Measurements from ENCODE around the gene RAD51B. TPM values are rescaled to one million over a fixed set of nuclear protein-coding genes. Genes with fewer than 3 reads are reported as not detected.

Gene RAD51B
- total and polyA plus RNA-seq, 7 donors = 2.4 to 24.4 (median 7.1) TPM

DNA sequence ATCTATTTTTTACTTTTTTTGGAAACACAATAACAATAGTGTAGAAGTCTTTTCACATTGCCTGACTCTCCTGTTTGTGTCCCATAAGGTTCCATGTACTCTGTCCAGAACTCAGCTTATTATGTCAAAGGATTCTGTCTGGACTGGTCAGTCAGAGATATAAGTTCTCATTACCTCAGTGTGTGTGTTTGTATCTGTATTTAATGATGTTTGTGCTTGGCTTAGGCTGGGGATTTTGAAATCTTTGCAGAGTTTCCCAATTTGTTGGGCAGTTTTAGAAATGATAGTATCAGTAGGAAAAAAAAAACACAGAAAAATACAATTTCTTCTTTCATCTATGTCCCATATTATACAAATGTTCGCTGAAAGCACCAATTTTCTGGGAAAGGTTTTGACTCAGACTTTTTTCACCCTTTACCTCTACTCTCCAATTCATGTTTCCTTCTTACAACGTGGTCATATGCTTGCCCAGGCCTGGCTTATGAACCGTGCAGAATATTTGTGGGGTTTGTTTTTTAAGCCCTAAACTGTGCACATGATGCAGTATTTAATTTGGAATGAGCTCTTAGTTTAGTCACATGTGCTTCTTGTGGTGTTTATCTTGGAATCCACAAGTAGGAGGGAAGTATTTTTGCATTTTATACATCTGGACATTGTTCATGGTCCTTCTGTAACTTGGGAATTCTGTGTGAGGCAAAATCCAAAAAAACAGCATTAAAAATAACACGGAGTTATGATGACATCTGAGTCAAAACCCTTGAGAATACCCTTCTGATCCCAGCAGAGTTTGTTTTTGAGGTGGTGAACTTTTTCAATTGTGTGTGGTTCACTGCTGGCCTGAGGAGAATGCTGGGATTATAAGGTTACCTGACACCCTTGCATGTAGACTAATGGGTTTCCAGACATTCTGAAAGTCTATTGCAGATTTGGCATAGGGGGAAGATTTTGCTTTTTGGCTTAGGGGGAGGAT, 121.2 kb downstream of the RAD51B start:
- no peak overlapping the region for H3K4me3 ChIP-seq
- peak overlapping the region; percentile 80 to 86 (median 84) for H3K27ac ChIP-seq
- no peaks in the 10 kb centered on the region for H3K27me3 ChIP-seq
- DNase-seq = no peak
- H3K36me3 ChIP-seq = no peaks in the 10 kb centered on the region
- peaks cover 0 to 68% (median 57%) of the 10 kb centered on the region in 4 donors for H3K4me1 ChIP-seq
- intact Hi-C loops (cut with DNase I) = loop anchor here (2.0 to 10.0 kb wide), 6 partner anchors 97 to 724 kb away; no protein-coding TSS in a partner anchor
- H3K9me3 ChIP-seq = no peaks in the 10 kb centered on the region
- TF ChIP-seq POLR2A (IDR thresholded peaks at IDR 0.05) (no peak), POLR2AphosphoS5 (IDR thresholded peaks at IDR 0.05) (peak in 2 of 4 donors; percentile 11 to 37), EP300 (IDR thresholded peaks at IDR 0.05) (peak in 1 of 4 donors; percentile 47)
- 26 to 48% methylated on average over 4 of the region's 4 CpGs for WGBS, 2 donors

DNA sequence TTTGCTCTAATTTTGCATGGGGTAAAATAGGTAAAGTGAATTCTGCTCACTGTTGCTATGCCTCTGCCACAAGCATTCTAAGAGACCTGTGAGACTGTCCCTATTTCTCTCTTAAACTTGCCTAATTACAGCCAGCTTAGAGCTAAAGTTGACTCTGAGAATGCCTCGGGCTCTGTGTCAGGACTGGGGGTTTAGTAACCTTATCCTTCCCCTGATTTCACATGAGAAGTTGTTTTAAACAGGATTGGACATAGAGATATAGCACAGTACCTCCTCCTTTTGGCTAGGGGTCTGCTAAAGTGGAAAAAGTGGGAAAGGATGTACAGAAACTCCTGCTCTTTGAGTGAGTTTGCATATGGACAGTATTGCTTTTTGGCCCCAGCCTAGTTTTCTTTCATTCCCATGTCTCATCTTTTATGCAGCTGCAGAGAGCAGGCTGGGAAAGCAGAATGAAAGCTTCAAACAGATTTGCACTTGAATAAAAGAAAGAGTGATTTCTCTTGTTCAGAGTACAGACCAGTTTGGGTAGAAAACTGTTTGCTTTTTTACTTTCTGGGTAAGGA, 122.0 kb downstream of the RAD51B start:
- H3K27ac ChIP-seq = peak overlapping the region; percentile 80 to 86 (median 84)
- WGBS, 2 donors = 22 to 40% methylated on average over 1 of the region's 1 CpG
- H3K9me3 ChIP-seq = no peaks in the 10 kb centered on the region
- intact Hi-C loops (cut with DNase I) = loop anchor here (2.0 to 10.0 kb wide), 6 partner anchors 96 to 723 kb away; no protein-coding TSS in a partner anchor
- no peaks in the 10 kb centered on the region for H3K27me3 ChIP-seq
- TF ChIP-seq, protein P1, sequence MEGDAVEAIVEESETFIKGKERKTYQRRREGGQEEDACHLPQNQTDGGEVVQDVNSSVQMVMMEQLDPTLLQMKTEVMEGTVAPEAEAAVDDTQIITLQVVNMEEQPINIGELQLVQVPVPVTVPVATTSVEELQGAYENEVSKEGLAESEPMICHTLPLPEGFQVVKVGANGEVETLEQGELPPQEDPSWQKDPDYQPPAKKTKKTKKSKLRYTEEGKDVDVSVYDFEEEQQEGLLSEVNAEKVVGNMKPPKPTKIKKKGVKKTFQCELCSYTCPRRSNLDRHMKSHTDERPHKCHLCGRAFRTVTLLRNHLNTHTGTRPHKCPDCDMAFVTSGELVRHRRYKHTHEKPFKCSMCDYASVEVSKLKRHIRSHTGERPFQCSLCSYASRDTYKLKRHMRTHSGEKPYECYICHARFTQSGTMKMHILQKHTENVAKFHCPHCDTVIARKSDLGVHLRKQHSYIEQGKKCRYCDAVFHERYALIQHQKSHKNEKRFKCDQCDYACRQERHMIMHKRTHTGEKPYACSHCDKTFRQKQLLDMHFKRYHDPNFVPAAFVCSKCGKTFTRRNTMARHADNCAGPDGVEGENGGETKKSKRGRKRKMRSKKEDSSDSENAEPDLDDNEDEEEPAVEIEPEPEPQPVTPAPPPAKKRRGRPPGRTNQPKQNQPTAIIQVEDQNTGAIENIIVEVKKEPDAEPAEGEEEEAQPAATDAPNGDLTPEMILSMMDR (IDR thresholded peaks at IDR 0.05) = no peak
- no peak for TF ChIP-seq POLR2AphosphoS5 (IDR thresholded peaks at IDR 0.05)
- no peak for TF ChIP-seq POLR2A (IDR thresholded peaks at IDR 0.05)
- TF ChIP-seq EP300 (IDR thresholded peaks at IDR 0.05) = no peak
- no peaks in the 10 kb centered on the region for H3K36me3 ChIP-seq
- no peak overlapping the region for H3K4me3 ChIP-seq
- no peak for DNase-seq
- peaks cover 0 to 68% (median 57%) of the 10 kb centered on the region in 4 donors for H3K4me1 ChIP-seq

GRCh38 chr14:67942080-67942710, 122.6 kb downstream of the RAD51B start:
- H3K4me1 ChIP-seq = peaks cover 0 to 63% (median 54%) of the 10 kb centered on the region in 4 donors

DNA sequence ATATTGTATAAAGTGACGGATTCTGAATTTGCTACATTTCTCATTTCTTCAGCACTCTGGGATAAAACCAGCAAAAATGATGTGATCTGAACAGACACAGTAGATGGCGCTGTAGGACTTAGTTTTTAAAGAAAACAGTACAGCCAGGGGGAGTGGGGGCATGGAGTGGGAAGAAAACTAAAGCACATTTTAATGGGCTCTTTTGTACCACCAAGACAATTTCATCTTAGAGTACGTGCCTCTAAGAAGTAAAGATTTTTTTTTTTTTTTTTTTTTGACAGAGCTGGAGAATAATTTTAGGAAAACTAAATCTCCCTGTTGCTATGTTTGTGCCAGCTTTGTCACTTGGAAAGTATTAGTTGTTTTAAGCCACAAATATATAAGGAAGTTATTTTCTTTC, 124.4 kb downstream of the RAD51B start:
- Histone ChIP-seq H3K36me3 (no peaks in the 10 kb centered on the region), H3K27me3 (no peaks in the 10 kb centered on the region), H3K4me3 (no peak overlapping the region), H3K4me1 (peaks cover 0 to 57% (median 51%) of the 10 kb centered on the region in 4 donors), H3K9me3 (no peaks in the 10 kb centered on the region), H3K27ac (peak overlapping the region; percentile 29 to 86 (median 82))
- peak; percentile 94 for DNase-seq
- intact Hi-C loops (cut with DNase I) = loop anchor here (2.0 to 10.0 kb wide), 6 partner anchors 93 to 721 kb away; no protein-coding TSS in a partner anchor
- 10 to 20% methylated on average over 3 of the region's 3 CpGs for WGBS, 2 donors
- TF ChIP-seq POLR2AphosphoS5 (IDR thresholded peaks at IDR 0.05) (peak in 2 of 4 donors; percentile 39 to 54), POLR2A (IDR thresholded peaks at IDR 0.05) (no peak)
- TF ChIP-seq, protein P1 (IDR thresholded peaks at IDR 0.05) = peak; percentile 61 to 95 (median 88)

More at GRCh38 chr14:67942080-67942710, 122.6 kb downstream of the RAD51B start:
- Histone ChIP-seq H3K27me3 (no peaks in the 10 kb centered on the region), H3K9me3 (no peaks in the 10 kb centered on the region), H3K27ac (peak overlapping the region; percentile 80 to 86 (median 84)), H3K4me3 (no peak overlapping the region), H3K36me3 (no peaks in the 10 kb centered on the region)
- TF ChIP-seq POLR2AphosphoS5 (IDR thresholded peaks at IDR 0.05) (peak in 3 of 4 donors; percentile 20 to 49 (median 24)), EP300 (IDR thresholded peaks at IDR 0.05) (no peak)
- intact Hi-C loops (cut with DNase I) = loop anchor here (5.0 to 10.0 kb wide), 5 partner anchors 95 to 723 kb away; no protein-coding TSS in a partner anchor
- no peak for DNase-seq
- WGBS, 2 donors = 74 to 76% methylated on average over 4 of the region's 4 CpGs

GRCh38 chr14:67944605-67945004, 125.0 kb downstream of the RAD51B start:
- no peaks in the 10 kb centered on the region for H3K27me3 ChIP-seq
- TF ChIP-seq EP300 (IDR thresholded peaks at IDR 0.05) (no peak), POLR2A (IDR thresholded peaks at IDR 0.05) (no peak), POLR2AphosphoS5 (IDR thresholded peaks at IDR 0.05) (no peak)
- TF ChIP-seq, protein P1 (IDR thresholded peaks at IDR 0.05) = no peak
- no peak for DNase-seq
- H3K4me3 ChIP-seq = no peak overlapping the region
- intact Hi-C loops (cut with DNase I) = loop anchor here (2.0 to 10.0 kb wide), 6 partner anchors 93 to 720 kb away; no protein-coding TSS in a partner anchor
- no peaks in the 10 kb centered on the region for H3K9me3 ChIP-seq
- H3K27ac ChIP-seq = peak overlapping the region; percentile 29 to 86 (median 82)
- 84 to 94% methylated on average over 1 of the region's 1 CpG for WGBS, 2 donors
- H3K4me1 ChIP-seq = peaks cover 0 to 57% (median 51%) of the 10 kb centered on the region in 4 donors
- no peaks in the 10 kb centered on the region for H3K36me3 ChIP-seq
